ELR (cell line): ENCODE results near the gene CBARP.
A peak's percentile ranks its signal among the peaks of the same experiment; 100 is the strongest.

Source experiments
- DNase-seq: peaks from one replicate; pipeline ENCODE4 v3.0.0-alpha.2; 2015; ENCODE audit warnings: low read depth

The CBARP gene

GRCh38 chr19:1227304-1228054 lies 10.3 kb downstream of the CBARP start:
- no peak for DNase-seq

- DNase-seq, result no peak
Measured at GRCh38 chr19:1226522-1227303, 11.1 kb downstream of the CBARP start.

GRCh38 chr19:1226227-1226518 lies 11.6 kb downstream of the CBARP start:
- DNase-seq, result no peak

GRCh38 chr19:1225440-1226226 lies 12.2 kb downstream of the CBARP start:
- no peak for DNase-seq

GRCh38 chr19:1224847-1225246 lies 13.0 kb downstream of the CBARP start:
- DNase-seq, result no peak

- no peak for DNase-seq
Measured at GRCh38 chr19:1224047-1224825, 13.6 kb downstream of the CBARP start.

- peak; percentile 71 for DNase-seq
Measured at GRCh38 chr19:1223018-1223855, 14.6 kb downstream of the CBARP start.

- DNase-seq, result no peak
Measured at GRCh38 chr19:1222394-1222793, 15.4 kb downstream of the CBARP start.

GRCh38 chr19:1221904-1222255 lies 15.9 kb downstream of the CBARP start:
- DNase-seq, result no peak

GRCh38 chr19:1220976-1221903 lies 16.6 kb downstream of the CBARP start:
- peak; percentile 67 for DNase-seq

GRCh38 chr19:1220477-1220930 lies 17.3 kb downstream of the CBARP start:
- no peak for DNase-seq

GRCh38 chr19:1219786-1220476 lies 17.9 kb downstream of the CBARP start:
- no peak for DNase-seq

GRCh38 chr19:1218751-1219567 lies 18.8 kb downstream of the CBARP start:
- DNase-seq, result no peak

GRCh38 chr19:1217366-1217765 lies 20.4 kb downstream of the CBARP start:
- no peak for DNase-seq

GRCh38 chr19:1216756-1217155 lies 21.0 kb downstream of the CBARP start:
- DNase-seq, result no peak

GRCh38 chr19:1214862-1215731 lies 22.7 kb downstream of the CBARP start:
- peak; percentile 79 for DNase-seq

GRCh38 chr19:1214299-1214861 lies 23.4 kb downstream of the CBARP start:
- DNase-seq, result no peak
